UCSD-AML1 (cell line): ENCODE measurements around the gene SIGLEC8.
"Not testable (repeated sequence)": the region's sequence is repeated elsewhere in the genome, so short reads cannot be mapped to it uniquely, and the experiment has no call there.

Experiments used
- DNase-seq: peaks from one replicate; lab custom pipeline; 2025; ENCODE audit not compliant: unreplicated experiment; lab: John Stamatoyannopoulos, UW

Gene SIGLEC8

DNA sequence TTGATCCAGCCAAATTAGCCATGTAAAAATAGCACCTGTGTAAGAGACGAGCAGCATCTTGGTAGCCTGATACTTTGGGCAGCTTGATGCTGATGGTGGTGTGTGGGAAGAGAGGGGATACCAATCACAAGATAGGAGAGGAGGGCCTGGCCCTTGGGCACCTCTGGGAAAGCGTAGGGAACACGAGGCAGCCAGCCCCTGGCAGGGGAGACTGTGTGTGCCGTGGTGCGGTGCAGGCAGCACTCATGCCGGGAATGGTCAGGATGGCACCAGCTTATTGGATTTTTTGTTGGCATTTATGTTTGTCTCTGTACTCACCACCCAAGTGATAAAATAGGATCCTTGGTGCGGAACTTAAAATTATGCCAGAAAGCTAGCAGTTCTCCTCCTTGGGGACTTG lies 10.2 kb downstream of the SIGLEC8 start:
- no peak for DNase-seq

GRCh38 chr19:51447510-51447909 lies 10.7 kb downstream of the SIGLEC8 start:
- not testable (repeated sequence) for DNase-seq

- peak; percentile 76 for DNase-seq
These were observed 16.6 kb downstream of the SIGLEC8 start for GRCh38 chr19:51441410-51442390.

- DNase-seq, result peak; percentile 29
These were observed 17.3 kb downstream of the SIGLEC8 start for GRCh38 chr19:51440846-51441409.

- no peak for DNase-seq
These were observed 18.2 kb downstream of the SIGLEC8 start for GRCh38 chr19:51440052-51440451.

DNA sequence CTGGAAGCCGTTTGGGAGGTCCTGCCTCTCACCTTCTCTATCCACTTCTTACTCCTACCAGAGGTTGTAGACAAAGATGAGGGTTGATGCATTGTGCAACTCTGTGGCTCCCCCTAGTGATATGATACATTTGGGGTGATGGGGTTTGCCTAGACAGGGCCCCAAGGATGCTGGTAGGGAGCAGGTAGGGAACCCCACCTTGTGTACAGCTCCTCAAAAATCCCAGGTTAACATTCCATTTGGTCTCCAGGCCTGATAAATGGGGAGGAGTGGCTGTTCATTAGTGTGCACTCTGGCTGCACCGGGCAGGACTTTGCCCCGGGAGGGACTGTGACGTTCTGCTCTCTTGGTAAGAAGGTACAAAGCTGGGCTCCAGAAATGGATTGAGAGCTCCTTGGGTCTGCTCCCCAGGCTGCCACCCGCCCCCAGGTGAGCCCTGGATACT lies 19.2 kb downstream of the SIGLEC8 start:
- no peak for DNase-seq

- DNase-seq, result no peak
These were observed 23.8 kb downstream of the SIGLEC8 start for GRCh38 chr19:51434456-51434855.

DNA sequence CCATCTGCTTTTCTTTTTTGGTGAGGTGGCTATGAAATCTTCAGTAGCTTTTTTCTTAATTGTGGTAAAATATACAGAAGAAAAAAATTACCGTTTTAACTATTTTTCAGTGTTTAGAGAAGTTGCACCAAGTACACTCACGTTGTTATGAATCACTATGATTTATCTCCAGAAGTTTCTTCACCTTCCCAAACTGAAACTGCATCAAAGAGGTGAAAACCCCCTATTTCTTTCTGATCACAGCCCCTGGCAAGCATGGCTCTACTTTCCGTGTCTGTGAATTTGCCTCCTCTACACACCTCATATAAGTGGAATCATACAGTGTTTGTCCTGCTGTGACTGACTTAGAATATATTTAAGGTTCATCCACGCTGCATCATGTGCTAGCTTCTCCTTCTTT lies 25.2 kb downstream of the SIGLEC8 start:
- DNase-seq, result no peak

- no peak for DNase-seq
These were observed 27.1 kb downstream of the SIGLEC8 start for GRCh38 chr19:51431124-51431523.

GRCh38 chr19:51430221-51430620 lies 28.0 kb downstream of the SIGLEC8 start:
- no peak for DNase-seq

GRCh38 chr19:51427201-51427600 lies 31.1 kb downstream of the SIGLEC8 start:
- no peak for DNase-seq

- DNase-seq, result peak; percentile 90
These were observed 36.2 kb downstream of the SIGLEC8 start for GRCh38 chr19:51422053-51422448.

- no peak for DNase-seq
These were observed 36.8 kb downstream of the SIGLEC8 start for GRCh38 chr19:51421229-51422052.

GRCh38 chr19:51420511-51420910 lies 37.7 kb downstream of the SIGLEC8 start:
- DNase-seq, result not testable (repeated sequence)

DNA sequence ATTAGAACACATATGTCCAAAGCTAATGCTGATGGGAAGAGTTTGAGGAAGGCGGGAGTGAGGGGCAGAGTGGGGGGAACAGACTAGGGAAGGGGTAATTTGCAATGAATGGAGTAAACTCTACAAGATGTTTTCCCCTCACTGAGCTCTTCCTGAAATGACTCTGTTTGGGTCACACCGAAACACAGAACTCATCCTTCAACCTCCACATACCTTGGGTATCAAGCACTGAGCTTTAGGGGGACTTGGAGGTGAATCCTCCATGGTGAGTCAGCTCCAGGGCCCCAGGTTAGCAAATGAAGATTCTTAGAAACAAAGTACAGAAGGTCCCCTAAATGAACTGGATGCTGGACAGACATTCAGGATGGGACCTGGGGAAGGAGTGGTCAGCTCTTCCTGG lies 39.5 kb downstream of the SIGLEC8 start:
- DNase-seq, result no peak

- DNase-seq, result no peak
These were observed 40.5 kb downstream of the SIGLEC8 start for GRCh38 chr19:51417810-51418157.

DNA sequence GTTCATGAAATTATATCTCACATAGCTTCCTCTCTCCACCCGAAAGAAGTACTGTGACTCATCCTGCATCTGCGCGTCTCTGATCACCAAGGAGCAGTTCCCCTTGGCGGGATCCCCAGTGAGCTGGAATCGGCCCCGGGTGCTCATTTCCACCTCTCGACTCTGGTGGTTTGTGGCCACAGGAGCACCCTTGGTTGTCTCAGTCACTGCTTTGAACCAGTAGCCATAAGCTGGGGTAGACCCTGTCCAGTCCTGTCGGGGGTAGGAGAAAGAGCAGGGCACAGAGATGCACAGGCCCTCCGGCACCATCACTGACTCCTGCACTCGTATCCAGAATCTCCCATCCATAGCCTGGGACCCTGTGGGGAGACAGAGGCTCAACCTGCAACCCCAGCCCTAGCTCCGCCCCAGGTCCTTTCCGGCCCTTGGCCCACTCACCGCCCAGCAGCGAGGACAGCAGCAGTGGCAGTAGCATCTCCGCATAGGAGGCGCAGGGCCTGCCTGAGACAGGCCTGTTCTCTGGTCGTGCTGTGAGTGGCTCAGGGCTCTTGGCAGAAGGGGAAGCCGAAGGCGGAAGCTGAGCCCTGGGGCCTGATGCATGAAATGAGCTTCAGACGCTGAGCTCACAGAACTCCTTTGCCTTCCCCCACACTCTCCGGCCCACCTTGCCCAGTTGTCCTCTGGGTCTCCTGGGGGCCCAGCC lies 41.0 kb downstream of the SIGLEC8 start, which contains the start of gene SIGLEC10:
Gene SIGLEC10 (minus strand): TSS at position 536 of the 703 bp plus-strand sequence. CDS start 61 bp downstream, at position 475.
- peak; percentile 76 for DNase-seq

GRCh38 chr19:51416422-51416821 lies 41.8 kb downstream of the SIGLEC8 start:
- DNase-seq, result not testable (repeated sequence)

DNA sequence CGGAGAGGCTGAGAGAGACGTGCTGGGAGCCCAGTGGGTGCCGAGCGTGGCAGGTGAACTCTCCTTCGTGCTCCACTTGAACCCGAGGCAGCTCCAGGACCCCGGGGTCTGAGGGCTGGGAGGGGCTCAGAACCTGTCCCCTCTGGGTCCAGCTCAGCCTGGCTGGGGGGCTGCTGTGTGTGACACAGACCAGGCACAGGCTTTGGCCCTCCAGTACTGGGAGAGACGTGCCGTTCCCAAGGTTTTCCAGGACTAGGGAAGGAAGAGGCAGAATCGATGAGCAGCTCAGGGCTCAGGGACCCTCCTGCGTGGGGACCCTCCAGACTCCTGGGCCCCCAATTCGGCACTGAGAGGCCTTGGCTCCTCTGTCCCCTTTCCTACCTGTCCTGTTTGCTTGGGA lies 43.1 kb downstream of the SIGLEC8 start:
- no peak for DNase-seq

DNA sequence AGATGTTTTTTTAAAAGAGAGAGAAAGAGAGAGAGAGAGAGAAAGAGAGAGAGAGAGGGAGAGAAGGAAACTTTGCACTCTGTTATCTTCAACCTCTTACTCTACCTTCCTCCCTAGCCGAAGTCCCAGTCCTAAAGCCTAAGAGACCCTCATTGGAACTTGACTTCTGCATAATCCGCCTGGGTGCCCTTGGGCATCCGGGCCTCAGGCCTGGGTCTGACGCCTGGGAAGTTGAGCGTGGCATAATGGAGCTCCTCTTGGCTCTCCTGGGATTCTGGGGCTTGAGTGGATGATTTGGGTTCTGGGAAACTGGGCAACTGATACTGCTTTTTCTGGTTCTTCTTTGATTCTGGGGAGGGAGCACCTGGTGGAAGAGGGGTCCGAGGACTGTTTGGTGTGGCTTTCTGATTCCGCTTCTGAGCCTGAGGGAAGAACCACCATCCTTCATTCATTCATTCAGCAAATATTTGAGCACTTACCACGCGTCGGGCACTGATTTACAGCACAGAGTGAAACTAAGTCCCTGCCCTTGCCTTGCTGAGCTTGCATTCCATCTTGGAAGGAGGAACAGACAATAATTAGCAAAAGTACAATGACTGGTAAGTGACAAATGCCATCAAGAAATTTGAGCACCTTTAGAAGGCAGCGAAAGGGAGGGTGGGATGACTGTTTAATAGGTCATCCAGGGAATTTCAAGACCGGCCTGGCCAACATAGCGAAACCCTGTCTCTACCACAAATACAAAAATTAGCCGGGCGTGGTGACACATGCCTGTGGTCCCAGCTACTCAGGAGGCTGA lies 47.1 kb downstream of the SIGLEC8 start:
- DNase-seq, result no peak
